ENCODE measurements around the gene CCDC78. TPM values are rescaled to one million over a fixed set of nuclear protein-coding genes. Genes with fewer than 3 reads are reported as not detected.
"Not testable (repeated sequence)": the region's sequence is repeated elsewhere in the genome, so short reads cannot be mapped to it uniquely, and the experiment has no call there.

Gene CCDC78
- polyA plus RNA-seq, 3 donors, result 2.5 to 4.8 (median 3.6) TPM

GRCh38 chr16:761625-762513 lies 35.6 kb upstream of the CCDC78 start:
- DNase-seq, result no peak

GRCh38 chr16:760545-761343 lies 34.5 kb upstream of the CCDC78 start, which contains the start of gene MSLN:
MSLN (plus strand) TSS chr16:760734; CDS start chr16:762681, 1,947 bp downstream.
- peak; percentile 54 for DNase-seq

GRCh38 chr16:760065-760464 lies 33.8 kb upstream of the CCDC78 start:
- DNase-seq, result no peak

GRCh38 chr16:759110-759910 lies 33.1 kb upstream of the CCDC78 start:
- no peak for DNase-seq

- no peak for DNase-seq
Observed at GRCh38 chr16:756428-756827, 30.2 kb upstream of the CCDC78 start.

- no peak for DNase-seq
Observed at GRCh38 chr16:754656-755055, 28.4 kb upstream of the CCDC78 start.

GRCh38 chr16:754121-754607 lies 27.9 kb upstream of the CCDC78 start:
- DNase-seq, result not testable (repeated sequence)

GRCh38 chr16:752007-752312 lies 25.7 kb upstream of the CCDC78 start:
- no peak for DNase-seq

- DNase-seq, result no peak
Observed at GRCh38 chr16:751152-752006, 25.1 kb upstream of the CCDC78 start.

GRCh38 chr16:750485-750884 lies 24.2 kb upstream of the CCDC78 start:
- no peak for DNase-seq

GRCh38 chr16:749010-749409 lies 22.8 kb upstream of the CCDC78 start:
- no peak for DNase-seq

- no peak for DNase-seq
Observed at GRCh38 chr16:747978-748746, 21.9 kb upstream of the CCDC78 start.

GRCh38 chr16:746637-747036 lies 20.4 kb upstream of the CCDC78 start:
- no peak for DNase-seq

GRCh38 chr16:745739-746138 lies 19.5 kb upstream of the CCDC78 start:
- no peak for DNase-seq

- no peak for DNase-seq
Observed at GRCh38 chr16:743794-744500, 17.7 kb upstream of the CCDC78 start.

- not testable (repeated sequence) for DNase-seq
Observed at GRCh38 chr16:742894-743293, 16.7 kb upstream of the CCDC78 start.

GRCh38 chr16:741986-742629 lies 15.9 kb upstream of the CCDC78 start:
- DNase-seq, result no peak

GRCh38 chr16:740764-741505 lies 14.7 kb upstream of the CCDC78 start, which contains the start of gene CIAO3:
CIAO3 (minus strand) TSS chr16:740997; CDS start chr16:740985, 12 bp downstream.
- peak; percentile 87 for DNase-seq

Data from renal pelvis (tissue), 4 donors.